SW480 (cell line): ENCODE measurements around the gene ZBTB32.

Experiments
- DNase-seq: peaks from one replicate; pipeline ENCODE4 v3.0.0-alpha.2; 2016; ENCODE audit warnings: low spot score

Gene ZBTB32

DNA sequence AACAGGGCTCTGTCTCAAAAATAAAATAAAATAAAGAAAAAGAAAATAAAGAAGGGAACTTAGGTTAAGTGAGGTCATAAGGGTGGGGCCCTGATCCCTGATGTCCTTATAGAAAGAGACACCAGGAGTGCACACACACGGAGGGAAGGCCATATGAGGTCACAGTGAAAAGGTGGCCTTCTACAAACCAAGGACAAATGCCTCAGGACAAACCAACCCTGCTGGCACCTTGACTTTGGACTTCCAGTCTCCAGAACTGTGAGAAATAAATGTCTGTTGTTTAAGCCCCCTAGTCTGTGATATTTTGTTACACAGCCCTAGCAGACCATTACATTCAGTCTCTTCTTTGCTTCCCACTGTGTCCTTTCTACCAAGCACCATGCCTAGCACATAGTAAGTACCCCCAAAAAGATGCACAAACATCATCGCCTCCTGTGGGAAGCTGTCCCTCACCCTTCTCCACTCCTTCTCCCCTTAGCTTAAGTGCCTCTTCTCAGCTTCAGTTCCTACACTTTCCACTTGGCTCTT is 8.4 kb upstream of the ZBTB32 start:
- no peak for DNase-seq

- DNase-seq: peak; percentile 89
Measured at GRCh38 chr19:35696835-35697234, 7.5 kb upstream of the ZBTB32 start.

GRCh38 chr19:35702223-35703012 is 1.9 kb upstream of the ZBTB32 start:
- DNase-seq: peak; percentile 100

- DNase-seq: no peak
Measured at GRCh38 chr19:35703343-35703742, 1.0 kb upstream of the ZBTB32 start.

DNA sequence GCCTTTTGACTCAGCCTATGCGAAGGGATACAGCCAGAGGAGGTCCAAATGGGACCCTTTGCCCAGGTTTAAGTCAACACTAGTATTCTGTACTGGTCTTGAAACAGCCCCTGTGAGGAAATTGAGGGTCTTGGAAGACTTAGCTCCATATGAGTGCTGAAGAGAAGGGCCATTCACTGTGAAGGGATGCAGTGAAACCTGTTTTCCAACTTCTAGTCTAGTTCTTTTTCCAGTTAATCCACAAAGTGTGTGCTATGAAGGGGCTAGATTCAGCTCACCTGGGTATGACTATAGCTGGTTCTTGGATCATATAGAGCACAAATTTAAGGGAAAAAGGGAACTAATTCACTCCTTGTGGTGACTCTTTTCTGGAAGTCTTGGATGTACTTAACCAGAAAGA is 4.0 kb downstream of the ZBTB32 start:
- DNase-seq: no peak

DNA sequence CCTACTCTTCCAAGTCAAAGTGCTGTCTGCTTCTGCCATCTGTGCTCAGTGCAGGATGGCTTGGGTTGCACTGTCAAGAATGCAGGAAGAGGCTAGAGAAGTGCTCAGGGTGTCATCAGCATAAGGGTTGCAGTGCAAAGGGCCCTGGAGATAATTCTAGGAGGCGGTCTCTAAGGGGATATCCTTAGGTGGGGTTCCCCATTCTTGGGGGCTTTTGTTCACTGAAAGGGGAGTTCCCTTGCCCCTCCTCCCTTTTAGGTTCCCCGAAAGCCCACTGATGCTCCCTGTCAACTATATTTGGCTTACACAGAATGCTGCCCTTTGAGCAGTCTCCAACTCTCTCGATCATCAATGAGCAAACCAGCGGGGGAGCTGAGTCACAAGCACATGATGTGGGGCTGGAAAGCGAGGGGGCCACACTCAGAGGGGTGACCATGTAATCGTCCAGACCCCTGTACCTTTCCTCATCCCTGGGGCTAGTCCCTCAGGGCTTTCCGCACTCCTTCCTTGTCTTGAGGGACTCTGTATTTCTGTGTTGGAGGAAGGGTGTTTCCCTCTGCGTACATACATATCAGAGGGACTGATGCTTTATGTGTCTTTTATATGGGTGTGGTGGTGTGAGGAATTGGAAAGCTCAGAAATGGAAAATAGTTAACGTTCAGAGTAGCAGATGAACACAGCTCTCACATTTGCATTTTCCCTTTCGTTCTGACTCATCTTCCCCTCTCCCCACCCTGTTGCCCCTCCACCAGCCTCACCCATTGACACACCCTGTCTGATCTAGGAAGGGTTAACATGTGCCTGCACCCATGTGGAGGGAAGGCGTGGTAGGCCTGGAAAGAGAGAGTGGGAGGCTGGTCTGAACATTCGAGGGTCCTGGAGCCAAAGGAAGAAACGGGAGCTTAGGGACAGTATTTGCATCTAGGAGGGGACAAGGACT is 6.7 kb downstream of the ZBTB32 start:
- DNase-seq: peak; percentile 36

GRCh38 chr19:35712567-35713505 is 8.5 kb downstream of the ZBTB32 start:
- DNase-seq: no peak

DNA sequence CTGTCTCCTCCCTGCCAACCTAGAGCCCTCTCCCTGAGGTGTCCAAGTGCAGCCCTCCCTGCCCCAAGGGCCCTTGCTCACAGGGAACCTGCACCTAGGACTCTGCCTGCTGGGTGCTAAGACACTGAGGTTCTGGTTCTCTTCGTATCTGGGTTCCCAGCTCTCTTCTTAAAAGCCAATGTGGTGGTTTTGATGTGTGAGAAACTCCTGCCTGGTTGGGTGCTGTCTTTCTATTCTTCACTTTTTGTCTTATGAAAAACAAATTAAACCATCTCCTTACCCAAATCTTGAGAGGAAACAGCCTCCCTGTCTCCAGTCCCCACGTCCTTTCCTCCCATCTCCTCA is 9.1 kb downstream of the ZBTB32 start:
- no peak for DNase-seq

GRCh38 chr19:35713904-35714495 is 9.6 kb downstream of the ZBTB32 start:
- no peak for DNase-seq

DNA sequence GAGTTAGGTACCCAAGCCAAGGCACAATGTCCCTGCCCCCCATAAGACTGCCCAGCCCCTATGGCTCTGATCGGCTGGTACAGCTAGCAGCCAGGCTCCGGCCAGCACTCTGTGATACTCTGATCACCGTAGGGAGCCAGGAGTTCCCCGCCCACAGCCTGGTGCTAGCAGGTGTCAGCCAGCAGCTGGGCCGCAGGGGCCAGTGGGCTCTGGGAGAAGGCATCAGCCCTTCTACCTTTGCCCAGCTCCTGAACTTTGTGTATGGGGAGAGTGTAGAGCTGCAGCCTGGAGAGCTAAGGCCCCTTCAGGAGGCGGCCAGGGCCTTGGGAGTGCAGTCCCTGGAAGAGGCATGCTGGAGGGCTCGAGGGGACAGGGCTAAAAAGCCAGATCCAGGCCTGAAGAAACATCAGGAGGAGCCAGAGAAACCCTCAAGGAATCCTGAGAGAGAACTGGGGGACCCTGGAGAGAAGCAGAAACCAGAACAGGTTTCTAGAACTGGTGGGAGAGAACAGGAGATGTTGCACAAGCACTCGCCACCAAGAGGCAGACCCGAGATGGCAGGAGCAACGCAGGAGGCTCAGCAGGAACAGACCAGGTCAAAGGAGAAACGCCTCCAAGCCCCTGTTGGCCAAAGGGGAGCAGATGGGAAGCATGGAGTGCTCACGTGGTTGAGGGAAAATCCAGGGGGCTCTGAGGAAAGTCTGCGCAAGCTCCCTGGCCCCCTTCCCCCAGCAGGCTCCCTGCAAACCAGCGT is 10.4 kb downstream of the ZBTB32 start:
- DNase-seq: no peak

DNA sequence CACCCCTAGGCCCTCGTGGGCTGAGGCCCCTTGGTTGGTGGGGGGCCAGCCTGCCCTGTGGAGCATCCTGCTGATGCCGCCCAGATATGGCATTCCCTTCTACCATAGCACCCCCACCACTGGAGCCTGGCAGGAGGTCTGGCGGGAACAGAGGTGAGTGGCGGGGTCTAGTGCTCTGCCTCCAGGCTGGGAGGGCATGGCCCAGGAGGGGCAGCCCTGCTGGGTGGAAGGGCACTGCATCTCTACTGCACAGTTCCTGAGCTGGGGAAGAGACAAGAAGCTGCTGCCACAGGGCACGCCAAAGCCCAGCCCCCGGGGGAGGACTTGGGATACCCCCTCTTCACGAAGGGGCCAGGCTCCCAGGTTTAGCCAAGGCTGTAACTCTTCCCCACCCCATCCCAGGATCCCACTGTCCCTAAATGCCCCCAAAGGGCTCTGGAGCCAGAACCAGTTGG is 11.0 kb downstream of the ZBTB32 start:
- DNase-seq: no peak

DNA sequence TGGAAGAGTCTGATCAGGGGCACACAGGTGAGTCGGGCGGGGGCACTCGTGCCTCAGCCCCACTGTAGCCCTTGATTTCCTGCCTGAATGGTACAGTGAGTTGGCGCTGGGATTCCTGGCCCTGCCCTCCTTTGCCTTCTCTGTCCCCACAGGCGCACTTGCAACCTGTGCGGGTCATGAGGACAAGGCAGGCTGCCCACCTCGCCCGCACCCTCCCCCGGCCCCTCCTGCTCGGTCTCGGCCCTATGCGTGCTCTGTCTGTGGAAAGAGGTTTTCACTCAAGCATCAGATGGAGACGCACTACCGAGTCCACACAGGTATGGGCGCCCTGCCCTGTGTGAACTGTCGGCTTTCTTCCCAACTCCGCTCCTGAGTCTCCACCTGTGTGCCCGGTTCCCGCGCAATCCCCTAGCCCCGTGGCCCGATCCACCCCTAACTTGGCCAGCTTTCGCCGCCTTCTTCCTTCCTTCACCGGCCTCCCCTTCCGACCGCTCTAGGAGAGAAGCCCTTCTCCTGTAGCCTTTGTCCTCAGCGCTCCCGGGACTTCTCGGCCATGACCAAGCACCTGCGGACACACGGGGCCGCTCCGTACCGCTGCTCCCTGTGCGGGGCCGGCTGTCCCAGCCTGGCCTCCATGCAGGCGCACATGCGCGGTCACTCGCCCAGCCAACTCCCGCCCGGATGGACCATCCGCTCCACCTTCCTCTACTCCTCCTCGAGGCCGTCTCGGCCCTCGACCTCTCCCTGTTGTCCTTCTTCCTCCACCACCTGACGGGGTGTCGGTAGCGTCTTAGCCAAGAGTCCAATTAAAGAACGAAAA is 11.8 kb downstream of the ZBTB32 start:
- DNase-seq: peak; percentile 64

DNA sequence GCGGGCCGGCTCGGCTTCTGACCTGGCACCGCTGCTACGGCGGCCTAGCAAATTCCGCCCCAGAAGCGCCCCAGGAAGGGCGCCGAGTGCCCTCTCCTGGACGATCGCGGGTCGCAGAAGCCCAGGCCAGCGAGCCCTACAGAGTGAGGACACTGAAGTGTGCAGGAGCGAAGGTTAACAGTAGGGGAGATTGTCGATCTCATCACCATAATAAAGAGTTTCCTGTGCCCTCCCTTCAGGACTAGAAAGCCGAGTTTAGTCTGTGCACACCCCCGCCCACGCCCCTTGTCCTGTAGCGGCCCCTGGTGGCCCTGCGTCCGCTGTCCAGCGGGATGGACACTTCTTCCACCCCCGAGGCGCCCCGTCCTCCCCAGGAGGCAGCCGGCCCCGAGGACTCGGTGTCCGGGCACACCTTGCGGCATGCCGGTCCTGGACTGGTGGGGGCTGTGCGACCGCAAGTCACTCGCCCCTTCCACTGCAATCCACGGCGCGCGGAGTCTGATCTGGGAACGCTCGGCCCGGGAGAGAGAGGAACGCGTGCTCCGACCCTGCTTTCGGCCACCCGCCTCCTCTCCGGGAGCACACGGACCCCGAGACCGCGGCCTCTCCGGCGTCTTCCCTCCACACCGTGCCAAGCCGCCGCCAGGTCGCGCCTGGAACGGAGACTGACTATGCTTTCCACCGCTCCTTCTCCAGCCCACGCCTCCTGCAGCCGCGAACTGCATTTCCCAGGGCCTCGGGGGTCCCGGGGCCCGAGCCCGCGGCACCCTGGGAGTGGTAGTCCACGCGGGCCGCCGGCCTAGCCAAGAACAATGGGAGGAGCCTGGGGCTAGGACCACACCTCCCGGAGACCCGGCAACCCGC is 12.7 kb downstream of the ZBTB32 start:
- DNase-seq: peak; percentile 99

- DNase-seq: peak; percentile 99
Measured at GRCh38 chr19:35717665-35718344, 13.4 kb downstream of the ZBTB32 start, which contains the start of gene KMT2B. KMT2B (plus strand) TSS chr19:35718003; CDS start chr19:35718019, 16 bp downstream.

DNA sequence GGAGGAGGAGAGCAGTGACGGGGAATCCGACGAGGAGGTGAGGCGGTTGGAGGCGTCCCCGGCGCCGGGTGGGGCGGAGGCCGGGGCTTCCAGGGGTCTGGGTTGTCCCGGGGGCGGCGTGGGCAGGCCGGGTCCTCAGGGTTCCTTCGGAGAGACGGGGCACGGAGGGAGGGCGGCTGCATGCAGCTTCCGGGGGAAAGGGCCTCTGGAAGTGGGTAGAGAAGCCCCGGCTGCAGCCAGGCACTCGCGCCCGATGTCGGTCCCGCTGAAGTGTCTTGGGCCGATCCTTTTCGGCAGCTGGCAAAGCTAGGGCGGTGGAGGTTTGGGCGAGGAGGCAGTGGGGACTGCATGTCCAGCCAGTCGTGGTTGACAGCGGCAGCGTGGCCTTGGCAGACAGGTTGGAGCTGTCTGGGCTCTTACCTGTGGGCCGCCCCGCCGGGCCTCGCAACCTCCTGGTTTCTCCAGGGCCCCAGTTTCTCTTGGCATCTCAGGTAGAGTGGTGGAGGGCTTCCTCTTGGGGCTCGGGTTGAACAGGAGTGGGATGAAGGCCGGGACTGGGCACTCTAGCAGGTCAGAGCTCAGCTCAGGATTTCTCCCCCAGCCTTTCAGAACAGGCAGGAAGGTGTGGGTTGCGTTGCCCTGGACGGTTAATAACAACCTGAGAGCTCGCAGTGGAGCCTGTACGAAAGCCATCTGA is 14.1 kb downstream of the ZBTB32 start:
- DNase-seq: peak; percentile 29

- DNase-seq: no peak
Measured at GRCh38 chr19:35719402-35720162, 15.2 kb downstream of the ZBTB32 start.

GRCh38 chr19:35720163-35720524 is 15.8 kb downstream of the ZBTB32 start:
- no peak for DNase-seq
